Upper lobe of left lung (tissue), 4 donors: ENCODE measurements around the gene CNR1.

Experiments
- POLR2A ChIP-seq, 4 donors: fragments of 450-650 bp; IDR thresholded peaks; one replicate each; pipeline ENCODE4 v1.5.1; 2016 to 2017; ENCODE audit warnings: antibody characterized with exemption in 4 of 4, mild to moderate bottlenecking in 2 of 4
- TF ChIP-seq, protein P1 (sequence below), 6 experiments: fragments of 450-650 bp in 4 of 6; fragments of 200-600 bp in 2 of 6; sonication (generic) in 2 of 6; IDR thresholded peaks; one replicate each; pipeline ENCODE4 v1.5.1; 2016 to 2019; ENCODE audit warnings: antibody characterized with exemption in 6 of 6

DNA sequence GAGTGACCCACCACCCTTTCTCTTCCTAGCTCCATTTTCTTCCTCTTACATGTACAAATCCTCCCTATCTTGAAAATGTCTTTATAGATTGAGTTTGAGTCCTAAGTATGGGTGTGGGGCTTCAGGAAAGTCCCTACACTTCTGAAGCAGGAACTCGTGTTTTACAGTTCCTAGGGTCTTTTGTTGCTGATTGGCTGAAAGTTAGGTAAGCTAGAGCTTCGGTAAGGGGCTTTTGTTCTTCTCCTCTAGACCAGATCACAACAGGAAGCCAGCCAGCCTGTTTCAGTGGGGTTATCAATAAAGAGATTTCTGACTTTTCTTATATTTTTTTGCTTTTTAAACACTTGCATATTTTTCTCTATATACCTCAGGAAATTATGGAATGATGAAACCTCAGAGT, 51.3 kb downstream of the CNR1 start:
- TF ChIP-seq, protein P1, sequence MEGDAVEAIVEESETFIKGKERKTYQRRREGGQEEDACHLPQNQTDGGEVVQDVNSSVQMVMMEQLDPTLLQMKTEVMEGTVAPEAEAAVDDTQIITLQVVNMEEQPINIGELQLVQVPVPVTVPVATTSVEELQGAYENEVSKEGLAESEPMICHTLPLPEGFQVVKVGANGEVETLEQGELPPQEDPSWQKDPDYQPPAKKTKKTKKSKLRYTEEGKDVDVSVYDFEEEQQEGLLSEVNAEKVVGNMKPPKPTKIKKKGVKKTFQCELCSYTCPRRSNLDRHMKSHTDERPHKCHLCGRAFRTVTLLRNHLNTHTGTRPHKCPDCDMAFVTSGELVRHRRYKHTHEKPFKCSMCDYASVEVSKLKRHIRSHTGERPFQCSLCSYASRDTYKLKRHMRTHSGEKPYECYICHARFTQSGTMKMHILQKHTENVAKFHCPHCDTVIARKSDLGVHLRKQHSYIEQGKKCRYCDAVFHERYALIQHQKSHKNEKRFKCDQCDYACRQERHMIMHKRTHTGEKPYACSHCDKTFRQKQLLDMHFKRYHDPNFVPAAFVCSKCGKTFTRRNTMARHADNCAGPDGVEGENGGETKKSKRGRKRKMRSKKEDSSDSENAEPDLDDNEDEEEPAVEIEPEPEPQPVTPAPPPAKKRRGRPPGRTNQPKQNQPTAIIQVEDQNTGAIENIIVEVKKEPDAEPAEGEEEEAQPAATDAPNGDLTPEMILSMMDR (IDR thresholded peaks at IDR 0.05), result no peak
- TF ChIP-seq POLR2A (IDR thresholded peaks at IDR 0.05), result no peak
